H1 (cell line): ENCODE results near the gene HIVEP2. TPM values are rescaled to one million over a fixed set of nuclear protein-coding genes. Genes with fewer than 3 reads are reported as not detected.

ENCODE experiments used
- CTCF ChIA-PET: fragments of 300-600 bp; sonication (Branson Sonifier 250); formaldehyde crosslinking; loops from one replicate; lab custom pipeline; 2021; ENCODE audit not compliant: partially characterized antibody; lab: Charles Lee
- POLR2A ChIA-PET: fragments of 300-600 bp; sonication (Branson Sonifier 250); formaldehyde crosslinking; loops from one replicate; lab custom pipeline; 2021; ENCODE audit warnings: inconsistent platforms; ENCODE audit not compliant: partially characterized antibody; lab: Charles Lee
- DNase-seq, 2 experiments: peaks; one replicate each; pipeline versions ENCODE4 v3.0.0 to v3.0.0-alpha.2; 2010 to 2022; ENCODE audit warnings: low spot score in 2 of 2, low read depth in 1 of 2, mixed read lengths in 1 of 2
- FAIRE-seq: peaks from 2 replicates; lab custom pipeline; 2011; peaks lifted over from hg19 to GRCh38; lab: Jason Lieb, UNC
- H2AFZ ChIP-seq: 2 replicates; pipeline ENCODE4 v1.8.1; 2012; ENCODE audit warnings: low read length, inconsistent platforms
- H2AK5ac ChIP-seq: 2 replicates; pipeline ENCODE4 v1.6.1; 2013; ENCODE audit warnings: low read depth, low read length
- H2BK120ac ChIP-seq: replicated peaks from 2 replicates; pipeline ENCODE3; 2013; ENCODE audit warnings: low read depth, low read length, inconsistent platforms
- H2BK12ac ChIP-seq: 2 replicates; pipeline ENCODE4 v1.6.1; 2013; ENCODE audit warnings: low read depth, low read length
- H2BK15ac ChIP-seq: 2 replicates; pipeline ENCODE4 v1.6.1; 2013; ENCODE audit warnings: low read length
- H2BK20ac ChIP-seq: 2 replicates; pipeline ENCODE4 v1.6.1; 2013; ENCODE audit warnings: low read length
- H2BK5ac ChIP-seq: 2 replicates; pipeline ENCODE4 v1.6.1; 2013; ENCODE audit warnings: low read depth, low read length
- H3K14ac ChIP-seq: 2 replicates; pipeline ENCODE4 v1.6.1; 2013; ENCODE audit warnings: inconsistent platforms; ENCODE audit not compliant: insufficient read length
- H3K18ac ChIP-seq: 2 replicates; pipeline ENCODE4 v1.6.1; 2013; ENCODE audit warnings: low read length; ENCODE audit errors: extremely low read depth
- H3K23ac ChIP-seq: 2 replicates; pipeline ENCODE4 v1.6.1; 2013; ENCODE audit warnings: inconsistent platforms; ENCODE audit not compliant: insufficient read length
- H3K23me2 ChIP-seq: 2 replicates; pipeline ENCODE4 v1.6.1; 2013; ENCODE audit warnings: low read depth, low read length
- H3K27ac ChIP-seq: 2 replicates; pipeline ENCODE4 v1.6.1; 2011; ENCODE audit warnings: low read depth, low read length, inconsistent platforms
- H3K27me3 ChIP-seq, 4 experiments: replicated peaks in 1 of 4; 1 replicate in 1 of 4; 2 replicates in 3 of 4; pipeline versions ENCODE4 v1.6.1 to v1.8.1; 2011 to 2013; ENCODE audit warnings: low read length in 3 of 4, mild to moderate bottlenecking in 3 of 4, inconsistent platforms in 2 of 4, mixed read lengths in 2 of 4, moderate library complexity in 1 of 4; ENCODE audit not compliant: control insufficient read depth in 3 of 4, insufficient read depth in 3 of 4; ENCODE audit errors: extremely low read depth in 1 of 4
- H3K36me3 ChIP-seq, 4 experiments: 2 replicates each; pipeline versions ENCODE4 v1.6.1 to v1.8.1; 2011 to 2013; ENCODE audit warnings: mild to moderate bottlenecking in 4 of 4, low read length in 3 of 4, moderate library complexity in 2 of 4, control low read depth in 1 of 4, inconsistent platforms in 1 of 4; ENCODE audit not compliant: insufficient read depth in 4 of 4, control insufficient read depth in 2 of 4
- H3K4ac ChIP-seq: replicated peaks from 2 replicates; pipeline ENCODE3; 2013; ENCODE audit warnings: low read length, low read depth, mixed read lengths, inconsistent platforms; ENCODE audit not compliant: insufficient read length
- H3K4me1 ChIP-seq, 4 experiments: replicated peaks in 1 of 4; 1 replicate in 1 of 4; 2 replicates in 3 of 4; pipeline versions ENCODE4 v1.6.1 to v1.8.1; 2011 to 2013; ENCODE audit warnings: low read length in 3 of 4, inconsistent platforms in 2 of 4, mixed read lengths in 1 of 4; ENCODE audit not compliant: insufficient read depth in 4 of 4, control insufficient read depth in 3 of 4
- H3K4me2 ChIP-seq, 2 experiments: 2 replicates each; pipeline versions ENCODE4 v1.6.1 to v1.8.1; 2011 to 2013; ENCODE audit warnings: low read depth in 2 of 2, low read length in 2 of 2, control low read depth in 1 of 2, inconsistent platforms in 1 of 2, mild to moderate bottlenecking in 1 of 2; ENCODE audit not compliant: insufficient read depth in 1 of 2
- H3K4me3 ChIP-seq, 4 experiments: fragments of 200-600, 300-600 bp in 1 of 4; sonication (generic), shearing (Covaris generic), sonication (Bioruptor Twin) in 1 of 4; 2 replicates each; pipeline versions ENCODE4 v1.5.1 to v1.8.1; 2011 to 2016; ENCODE audit warnings: low read length in 4 of 4, low read depth in 3 of 4, control low read depth in 2 of 4, inconsistent platforms in 2 of 4, mild to moderate bottlenecking in 2 of 4, mixed read lengths in 1 of 4, moderate library complexity in 1 of 4; ENCODE audit not compliant: insufficient read depth in 2 of 4; ENCODE audit errors: extremely low read depth in 1 of 4
- H3K56ac ChIP-seq: replicated peaks from 2 replicates; pipeline ENCODE3; 2013; ENCODE audit warnings: low read depth, mild to moderate bottlenecking, mixed read lengths, low read length, inconsistent platforms; ENCODE audit not compliant: insufficient read length
- H3K79me1 ChIP-seq: 2 replicates; pipeline ENCODE4 v1.6.1; 2013; ENCODE audit warnings: low read depth, low read length, control low read depth
- H3K79me2 ChIP-seq, 2 experiments: 2 replicates each; pipeline versions ENCODE4 v1.6.1 to v1.8.1; 2012 to 2013; ENCODE audit warnings: low read length in 2 of 2, mild to moderate bottlenecking in 2 of 2, inconsistent platforms in 1 of 2; ENCODE audit not compliant: insufficient read depth in 2 of 2, control insufficient read depth in 1 of 2
- H3K9ac ChIP-seq, 4 experiments: replicated peaks in 1 of 4; 1 replicate in 1 of 4; 2 replicates in 3 of 4; pipeline versions ENCODE4 v1.6.1 to v1.8.1; 2011 to 2013; ENCODE audit warnings: low read depth in 3 of 4, low read length in 3 of 4, control low read depth in 2 of 4, mild to moderate bottlenecking in 2 of 4, moderate library complexity in 2 of 4, inconsistent platforms in 1 of 4; ENCODE audit errors: extremely low read depth in 1 of 4
- H3K9me3 ChIP-seq, 2 experiments: 2 replicates each; pipeline versions ENCODE4 v1.6.1 to v1.8.1; 2012 to 2013; ENCODE audit warnings: mild to moderate bottlenecking in 2 of 2, moderate library complexity in 2 of 2, control low read depth in 1 of 2, inconsistent platforms in 1 of 2, low read depth in 1 of 2, low read length in 1 of 2, mixed read lengths in 1 of 2; ENCODE audit not compliant: insufficient read depth in 2 of 2
- H4K20me1 ChIP-seq, 2 experiments: replicated peaks in 1 of 2; 2 replicates each; pipeline versions ENCODE3 to v1.8.1; 2011 to 2013; ENCODE audit warnings: inconsistent platforms in 2 of 2, low read length in 2 of 2, mild to moderate bottlenecking in 1 of 2; ENCODE audit not compliant: insufficient read depth in 2 of 2, control insufficient read depth in 1 of 2
- H4K5ac ChIP-seq: 2 replicates; pipeline ENCODE4 v1.6.1; 2013; ENCODE audit warnings: low read length, low read depth, mixed read lengths, inconsistent platforms; ENCODE audit not compliant: insufficient read length
- H4K8ac ChIP-seq: 2 replicates; pipeline ENCODE4 v1.8.0; 2013; ENCODE audit warnings: mild to moderate bottlenecking, moderate library complexity, low read length, inconsistent platforms; ENCODE audit not compliant: insufficient read depth; ENCODE audit errors: extremely low read depth
- H4K91ac ChIP-seq: replicated peaks from 2 replicates; pipeline ENCODE3; 2013; ENCODE audit warnings: low read length, mixed read lengths, inconsistent platforms; ENCODE audit not compliant: insufficient read length
- CEBPB ChIP-seq: IDR thresholded peaks from 2 replicates; pipeline ENCODE4 v1.6.1; 2012; ENCODE audit warnings: low read depth, low read length
- FOSL1 ChIP-seq: IDR thresholded peaks from 2 replicates; pipeline ENCODE4 v1.6.1; 2011; ENCODE audit warnings: mild to moderate bottlenecking, low read depth, low read length, moderate library complexity; ENCODE audit not compliant: insufficient read depth
- HDAC6 ChIP-seq: IDR thresholded peaks from one replicate; pipeline ENCODE4 v1.7.1; 2012; ENCODE audit warnings: low read depth, mild to moderate bottlenecking, inconsistent platforms, low read length, moderate library complexity
- WGBS, 2 experiments: shearing (Covaris generic) in 1 of 2; methylation state at CpG; one replicate each; pipeline versions ENCODE4 v1.1.6 to v1.1.7; 2013 to 2015; ENCODE audit warnings: low lambda C conversion rate in 2 of 2, mixed read lengths in 2 of 2, inconsistent platforms in 1 of 2, low coverage in 1 of 2, missing lambda C conversion rate in 1 of 2; ENCODE audit not compliant: insufficient replicate concordance in 2 of 2, insufficient coverage in 1 of 2, insufficient read length in 1 of 2; ENCODE audit errors: extremely low coverage in 1 of 2, missing lambda C conversion rate in 1 of 2; 5-methylcytosine and 5-hydroxymethylcytosine counted together
- polyA plus RNA-seq, 7 experiments: library from polyadenylated mRNA; depleted of rRNA in 3 of 7; stranded (reverse) in 5 of 7; unstranded in 2 of 7; fragments of >200 nt in 5 of 7; fragments of 200-250 nt in 2 of 7; gene quantifications; 1 replicate in 5 of 7; 2 replicates in 1 of 7; 4 replicates in 1 of 7; pipeline versions ENCODE4 v1.2.1 to v1.2.3, GENCODE V29; 2011 to 2013; ENCODE audit warnings: missing spikeins in 2 of 7, mixed read lengths in 2 of 7
- total RNA-seq: library from RNA; stranded (reverse); fragmentation: NEBNext Ultra II Directional; extraction: Animal tissue kit (Norgen Biotek cat#: 25700); gene quantifications from 2 replicates; pipeline ENCODE4 v1.2.1, GENCODE V29; 2021
- TF ChIP-seq, protein P1 (sequence below): IDR thresholded peaks from 2 replicates; pipeline ENCODE4 v1.6.1; 2011; ENCODE audit warnings: low read depth, mild to moderate bottlenecking, low read length; ENCODE audit not compliant: insufficient read depth
- TF ChIP-seq, protein P2 (sequence below): IDR thresholded peaks from 2 replicates; pipeline ENCODE4 v1.6.1; 2012; ENCODE audit warnings: inconsistent platforms
- TF ChIP-seq, protein P3 (sequence below), 3 experiments: IDR thresholded peaks; 1 replicate in 2 of 3; 2 replicates in 1 of 3; pipeline versions ENCODE4 v1.5.1 to v1.6.1; 2011; ENCODE audit warnings: low read length in 3 of 3, mild to moderate bottlenecking in 3 of 3, inconsistent platforms in 2 of 3, low read depth in 1 of 3, moderate library complexity in 1 of 3; ENCODE audit not compliant: insufficient read depth in 1 of 3; ENCODE audit errors: control extremely low read depth in 1 of 3

HIVEP2 gene
- total and polyA plus RNA-seq, 2 of the 8 experiments (the other 6 are each of a cell fraction or from before 2014, with no cell fraction given) = 2.2 to 6.1 TPM

DNA sequence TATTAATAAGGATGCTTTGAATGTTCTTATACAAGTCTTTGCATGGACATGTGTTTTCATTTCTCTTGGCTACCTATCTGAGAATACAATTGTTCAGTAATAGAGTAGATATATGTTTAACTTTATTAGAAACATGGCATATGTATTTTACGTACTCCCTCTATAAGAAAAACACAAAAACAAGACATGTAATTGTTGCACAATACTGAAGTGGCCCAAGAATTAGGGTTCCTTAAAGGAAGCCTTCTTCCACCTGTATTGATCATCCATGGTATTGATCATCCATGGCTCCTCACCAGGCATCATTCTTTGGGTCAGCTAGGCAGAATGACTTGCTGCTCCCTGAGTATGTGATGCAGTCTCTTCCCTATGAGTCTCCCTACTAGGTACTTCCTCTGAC lies 20.2 kb upstream of the HIVEP2 start:
- WGBS, 2 experiments = 92% methylated on average over 1 of the region's 1 CpG; no CpG with 5 or more reads in 1 of the 2 experiments
- H2AK5ac ChIP-seq = no peak overlapping the region
- POLR2A ChIA-PET = no interaction called here

More for the DNA sequence above, 20.2 kb upstream of the HIVEP2 start:
- Histone ChIP-seq H3K23me2 (no peaks in the 10 kb centered on the region; the same call in 1 of the 2 replicates), H2AFZ (no peak overlapping the region), H3K79me2 (no peaks in the 10 kb centered on the region), H3K4ac (no peak overlapping the region), H2BK120ac (no peak overlapping the region), H3K14ac (no peak overlapping the region), H4K91ac (no peak overlapping the region), H3K56ac (no peak overlapping the region), H4K20me1 (no peaks in the 10 kb centered on the region), H3K4me2 (no peak overlapping the region), H4K5ac (no peak overlapping the region), H2BK5ac (no peak overlapping the region), H2BK12ac (no peak overlapping the region), H2BK15ac (no peak overlapping the region), H3K9me3 (no peaks in the 10 kb centered on the region), H3K23ac (no peak overlapping the region), H3K79me1 (no peaks in the 10 kb centered on the region), H4K8ac (no peak overlapping the region), H3K4me1 (no peaks in the 10 kb centered on the region), H3K18ac (no peak overlapping the region), H3K36me3 (no peaks in the 10 kb centered on the region), H3K27ac (no peak overlapping the region), H3K27me3 (no peaks in the 10 kb centered on the region), H3K9ac (no peak overlapping the region), H3K4me3 (no peak overlapping the region), H2BK20ac (no peak overlapping the region)
- DNase-seq (no peak), FAIRE-seq (no peak)
- TF ChIP-seq, protein P1, sequence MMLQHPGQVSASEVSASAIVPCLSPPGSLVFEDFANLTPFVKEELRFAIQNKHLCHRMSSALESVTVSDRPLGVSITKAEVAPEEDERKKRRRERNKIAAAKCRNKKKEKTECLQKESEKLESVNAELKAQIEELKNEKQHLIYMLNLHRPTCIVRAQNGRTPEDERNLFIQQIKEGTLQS = no peak
- TF ChIP-seq, protein P2, sequence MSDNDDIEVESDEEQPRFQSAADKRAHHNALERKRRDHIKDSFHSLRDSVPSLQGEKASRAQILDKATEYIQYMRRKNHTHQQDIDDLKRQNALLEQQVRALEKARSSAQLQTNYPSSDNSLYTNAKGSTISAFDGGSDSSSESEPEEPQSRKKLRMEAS = no peak
- no peak for TF ChIP-seq FOSL1
- TF ChIP-seq, protein P3, sequence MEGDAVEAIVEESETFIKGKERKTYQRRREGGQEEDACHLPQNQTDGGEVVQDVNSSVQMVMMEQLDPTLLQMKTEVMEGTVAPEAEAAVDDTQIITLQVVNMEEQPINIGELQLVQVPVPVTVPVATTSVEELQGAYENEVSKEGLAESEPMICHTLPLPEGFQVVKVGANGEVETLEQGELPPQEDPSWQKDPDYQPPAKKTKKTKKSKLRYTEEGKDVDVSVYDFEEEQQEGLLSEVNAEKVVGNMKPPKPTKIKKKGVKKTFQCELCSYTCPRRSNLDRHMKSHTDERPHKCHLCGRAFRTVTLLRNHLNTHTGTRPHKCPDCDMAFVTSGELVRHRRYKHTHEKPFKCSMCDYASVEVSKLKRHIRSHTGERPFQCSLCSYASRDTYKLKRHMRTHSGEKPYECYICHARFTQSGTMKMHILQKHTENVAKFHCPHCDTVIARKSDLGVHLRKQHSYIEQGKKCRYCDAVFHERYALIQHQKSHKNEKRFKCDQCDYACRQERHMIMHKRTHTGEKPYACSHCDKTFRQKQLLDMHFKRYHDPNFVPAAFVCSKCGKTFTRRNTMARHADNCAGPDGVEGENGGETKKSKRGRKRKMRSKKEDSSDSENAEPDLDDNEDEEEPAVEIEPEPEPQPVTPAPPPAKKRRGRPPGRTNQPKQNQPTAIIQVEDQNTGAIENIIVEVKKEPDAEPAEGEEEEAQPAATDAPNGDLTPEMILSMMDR (IDR thresholded peaks at IDR 0.05; ENCODE audit: control extremely low read depth in 1 of 3, insufficient read depth in 1 of 3, low read depth in 1 of 3, low read length in 3 of 3) = no peak
- 0 out of 2 replicates have a peak, but pooled peaks have one; percentile 8 for TF ChIP-seq CEBPB
- no peak for TF ChIP-seq HDAC6
- CTCF ChIA-PET = no interaction called here
